ENCODE data around the gene LETMD1. TPM values are rescaled to one million over a fixed set of nuclear protein-coding genes. Genes with fewer than 3 reads are reported as not detected.

LETMD1 gene
- total and polyA plus RNA-seq, 2 of the 13 experiments (the other 11 are each of a cell fraction or from before 2014, with no cell fraction given) = 43.3 to 87.7 TPM

GRCh38 chr12:51047655-51048540, at the start of gene LETMD1 (continued):
- TF ChIP-seq KDM6A (CRISPR knock-in tag; IDR thresholded peaks at IDR 0.05; ENCODE audit: low read depth) = no peak
- TF ChIP-seq POLR2AphosphoS2 (IDR thresholded peaks at IDR 0.05; ENCODE audit: low read depth, low read length) = no peak
- no peak; the same call in 1 of the 2 replicates for TF ChIP-seq AHDC1 (CRISPR knock-in tag; IDR thresholded peaks at IDR 0.05; ENCODE audit: borderline replicate concordance)
- peak; percentile 61; the same call in 1 of the 2 replicates for TF ChIP-seq MTERF4 (CRISPR knock-in tag; IDR thresholded peaks at IDR 0.05)
- TF ChIP-seq ZBTB8A (CRISPR knock-in tag; IDR thresholded peaks at IDR 0.05; ENCODE audit: borderline replicate concordance, low read depth) = no peak
- TF ChIP-seq MLX (CRISPR knock-in tag; IDR thresholded peaks at IDR 0.05) = no peak
- TF ChIP-seq SALL1 (CRISPR knock-in tag; IDR thresholded peaks at IDR 0.05) = peak; percentile 74
- TF ChIP-seq TIGD3 (CRISPR knock-in tag; IDR thresholded peaks at IDR 0.05; ENCODE audit: borderline replicate concordance) = no peak
- no peak for TF ChIP-seq PBX3 (CRISPR knock-in tag; IDR thresholded peaks at IDR 0.05; ENCODE audit: borderline replicate concordance)
- no peak for TF ChIP-seq MATR3 (CRISPR knock-in tag; IDR thresholded peaks at IDR 0.05)
- 0 out of 2 replicates have a peak, but pooled peaks have one; percentile 20 for TF ChIP-seq ZNF362 (CRISPR knock-in tag; IDR thresholded peaks at IDR 0.05; ENCODE audit: borderline replicate concordance)
- TF ChIP-seq ZNF205 (CRISPR knock-in tag; IDR thresholded peaks at IDR 0.05) = 0 out of 2 replicates have a peak, but pooled peaks have one; percentile 17
- peak; percentile 75; the same call in 1 of the 2 replicates for TF ChIP-seq SMAD1 (CRISPR knock-in tag; IDR thresholded peaks at IDR 0.05; ENCODE audit: borderline replicate concordance, low read depth)
- no peak for TF ChIP-seq WIZ (CRISPR knock-in tag; IDR thresholded peaks at IDR 0.05)
- 0 out of 2 replicates have a peak, but pooled peaks have one; percentile 46 for TF ChIP-seq ZSCAN20 (CRISPR knock-in tag; IDR thresholded peaks at IDR 0.05; ENCODE audit: borderline replicate concordance)
- peak; percentile 64; the same call in 1 of the 2 replicates for TF ChIP-seq KDM3A (CRISPR knock-in tag; IDR thresholded peaks at IDR 0.05; ENCODE audit: low read depth)
- TF ChIP-seq ZNF460 (CRISPR knock-in tag; IDR thresholded peaks at IDR 0.05; ENCODE audit: borderline replicate concordance) = no peak
